ENCODE data around the gene MTFR1L. TPM values are rescaled to one million over a fixed set of nuclear protein-coding genes. Genes with fewer than 3 reads are reported as not detected.

MTFR1L gene
- total RNA-seq, 1 donor from 2014 or later, result 20.9 TPM

- no peak for TF ChIP-seq CTCF (IDR thresholded peaks at IDR 0.05)
- Histone ChIP-seq H3K36me3 (peaks cover 71 to 76% of the 10 kb centered on the region in 2 donors), H3K27ac (no peak overlapping the region), H3K4me3 (no peak overlapping the region), H3K27me3 (no peaks in the 10 kb centered on the region), H3K4me1 (no peaks in the 10 kb centered on the region), H3K9me3 (no peaks in the 10 kb centered on the region)
- DNase-seq (ENCODE audit: low spot score in 2 of 2), result no peak
- intact Hi-C loops (cut with DNase I), result no loop called here
These were observed 11.9 kb downstream of the MTFR1L start for GRCh38 chr1:25831569-25832196.

GRCh38 chr1:25832336-25833037, 12.7 kb downstream of the MTFR1L start:
- H3K27me3 ChIP-seq, result no peaks in the 10 kb centered on the region
- H3K4me3 ChIP-seq, result no peak overlapping the region
- H3K36me3 ChIP-seq, result peaks cover 63 to 68% of the 10 kb centered on the region in 2 donors
- no peak overlapping the region for H3K27ac ChIP-seq
- H3K4me1 ChIP-seq, result no peaks in the 10 kb centered on the region
- TF ChIP-seq CTCF (IDR thresholded peaks at IDR 0.05), result no peak
- no peak for DNase-seq (ENCODE audit: low spot score in 2 of 2)
- intact Hi-C loops (cut with DNase I), result no loop called here
- no peaks in the 10 kb centered on the region for H3K9me3 ChIP-seq

- Histone ChIP-seq H3K36me3 (peaks cover 56 to 61% of the 10 kb centered on the region in 2 donors), H3K4me3 (no peak overlapping the region), H3K4me1 (no peaks in the 10 kb centered on the region), H3K9me3 (no peaks in the 10 kb centered on the region), H3K27ac (no peak overlapping the region), H3K27me3 (no peaks in the 10 kb centered on the region)
- intact Hi-C loops (cut with DNase I), result no loop called here
- no peak for TF ChIP-seq CTCF (IDR thresholded peaks at IDR 0.05)
- DNase-seq (ENCODE audit: low spot score in 2 of 2), result no peak
These were observed 13.4 kb downstream of the MTFR1L start for GRCh38 chr1:25833158-25833557.

GRCh38 chr1:25834894-25835293, 15.1 kb downstream of the MTFR1L start:
- Histone ChIP-seq H3K36me3 (peaks cover 40 to 44% of the 10 kb centered on the region in 2 donors), H3K4me3 (no peak overlapping the region), H3K4me1 (no peaks in the 10 kb centered on the region), H3K27ac (no peak overlapping the region), H3K27me3 (no peaks in the 10 kb centered on the region), H3K9me3 (no peaks in the 10 kb centered on the region)
- no peak for TF ChIP-seq CTCF (IDR thresholded peaks at IDR 0.05)
- intact Hi-C loops (cut with DNase I), result no loop called here
- DNase-seq (ENCODE audit: low spot score in 2 of 2), result no peak

GRCh38 chr1:25836695-25837094, 16.9 kb downstream of the MTFR1L start:
- H3K27ac ChIP-seq, result no peak overlapping the region
- H3K4me1 ChIP-seq, result no peaks in the 10 kb centered on the region
- H3K9me3 ChIP-seq, result no peaks in the 10 kb centered on the region
- no peaks in the 10 kb centered on the region for H3K27me3 ChIP-seq
- no peak for TF ChIP-seq CTCF (IDR thresholded peaks at IDR 0.05)
- H3K36me3 ChIP-seq, result peaks cover 24 to 26% of the 10 kb centered on the region in 2 donors
- no peak overlapping the region for H3K4me3 ChIP-seq
- intact Hi-C loops (cut with DNase I), result no loop called here
- DNase-seq (ENCODE audit: low spot score in 2 of 2), result no peak

Measured in ascending aorta (tissue), 2 donors.